GM23338 (cell line): ENCODE results near the gene AFAP1L2. TPM values are rescaled to one million over a fixed set of nuclear protein-coding genes. Genes with fewer than 3 reads are reported as not detected.

Source experiments
- ATAC-seq: fragments of 200-7000 bp; cut with Tn5 transposase; 3 replicates; pipeline ENCODE4 v1.9.1; 2020
- DNase-seq: peaks from one replicate; pipeline ENCODE4 v3.0.0-alpha.2; 2015; ENCODE audit warnings: low spot score
- H2AFZ ChIP-seq: fragments of 200-600 bp; sonication (generic); 2 replicates; pipeline ENCODE4 v1.8.0; 2016; ENCODE audit warnings: antibody characterized with exemption, mild to moderate bottlenecking, moderate library complexity
- H3F3A ChIP-seq: fragments of 200-600 bp; sonication (generic); replicated peaks from 2 replicates; pipeline ENCODE4 v1.8.0; 2017; ENCODE audit warnings: antibody characterized with exemption, mixed run types, low read depth
- H3K27ac ChIP-seq: fragments of 200-600 bp; sonication (generic); 2 replicates; pipeline ENCODE4 v1.6.1; 2016; ENCODE audit warnings: low read depth
- H3K27me3 ChIP-seq: fragments of 200-600 bp; sonication (generic); 2 replicates; pipeline ENCODE4 v1.8.0; 2016; ENCODE audit warnings: mild to moderate bottlenecking, mixed run types, moderate library complexity; ENCODE audit not compliant: insufficient read depth
- H3K36me3 ChIP-seq: fragments of 200-600 bp; sonication (generic); 2 replicates; pipeline ENCODE4 v1.8.0; 2016; ENCODE audit warnings: mild to moderate bottlenecking; ENCODE audit not compliant: insufficient read depth
- H3K4me1 ChIP-seq: fragments of 200-600 bp; sonication (generic); 2 replicates; pipeline ENCODE4 v1.8.0; 2016; ENCODE audit warnings: mild to moderate bottlenecking, moderate library complexity; ENCODE audit not compliant: insufficient read depth
- H3K4me2 ChIP-seq: fragments of 200-600 bp; sonication (generic); 2 replicates; pipeline ENCODE4 v1.7.1; 2017; ENCODE audit warnings: mixed run types
- H3K4me3 ChIP-seq: fragments of 200-600 bp; sonication (generic); 2 replicates; pipeline ENCODE4 v1.6.1; 2016; ENCODE audit warnings: mixed run types
- H3K79me2 ChIP-seq: fragments of 200-600 bp; sonication (generic); replicated peaks from 2 replicates; pipeline ENCODE4 v1.8.0; 2017; ENCODE audit warnings: mild to moderate bottlenecking; ENCODE audit not compliant: insufficient read depth
- H3K9me2 ChIP-seq: fragments of 200-600 bp; sonication (generic); 2 replicates; pipeline ENCODE4 v1.8.0; 2017; ENCODE audit not compliant: insufficient read depth
- H4K20me1 ChIP-seq: fragments of 200-600 bp; sonication (generic); replicated peaks from 2 replicates; pipeline ENCODE4 v1.8.0; 2017; ENCODE audit warnings: mild to moderate bottlenecking; ENCODE audit not compliant: insufficient read depth
- H3K27ac Mint-ChIP-seq: 2 replicates; pipeline ENCODE4 v1.8.0; 2020; ENCODE audit warnings: inconsistent platforms, mild to moderate bottlenecking, moderate library complexity, mixed read lengths
- H3K27me3 Mint-ChIP-seq: 3 replicates; pipeline ENCODE4 v1.8.0; 2022; ENCODE audit warnings: low read depth, mild to moderate bottlenecking, moderate library complexity, mixed read lengths, inconsistent platforms; ENCODE audit not compliant: insufficient read depth, poor library complexity
- H3K36me3 Mint-ChIP-seq: 3 replicates; pipeline ENCODE4 v1.8.0; 2021; ENCODE audit warnings: low read depth, mild to moderate bottlenecking, inconsistent platforms, moderate library complexity, mixed read lengths
- H3K4me1 Mint-ChIP-seq: 3 replicates; pipeline ENCODE4 v1.8.0; 2020; ENCODE audit warnings: mild to moderate bottlenecking, inconsistent platforms, mixed read lengths
- H3K4me3 Mint-ChIP-seq: 3 replicates; pipeline ENCODE4 v1.8.0; 2021; ENCODE audit warnings: moderate library complexity, mild to moderate bottlenecking, inconsistent platforms, mixed read lengths
- H3K9me3 Mint-ChIP-seq: 3 replicates; pipeline ENCODE4 v1.8.0; 2020; ENCODE audit warnings: moderate library complexity, mild to moderate bottlenecking, inconsistent platforms, mixed read lengths
- CREB1 ChIP-seq: fragments of 250-450 bp; sonication (Bioruptor Pico); IDR thresholded peaks from 2 replicates; pipeline ENCODE4 v1.5.0; 2020; ENCODE audit warnings: low read depth, mild to moderate bottlenecking, moderate library complexity
- EZH2 ChIP-seq: fragments of 200-600 bp; sonication (generic); IDR thresholded peaks from one replicate; pipeline ENCODE4 v1.8.0; 2017; ENCODE audit warnings: antibody characterized with exemption, mild to moderate bottlenecking, low read depth; ENCODE audit not compliant: unreplicated experiment
- EZH2phosphoT487 ChIP-seq: fragments of 200-600 bp; sonication (generic); IDR thresholded peaks from one replicate; pipeline ENCODE4 v1.8.1; 2018; ENCODE audit warnings: antibody characterized with exemption; ENCODE audit not compliant: unreplicated experiment
- JUNB ChIP-seq: IDR thresholded peaks from one replicate; pipeline ENCODE4 v1.6.1; 2016; ENCODE audit warnings: antibody characterized with exemption; ENCODE audit not compliant: unreplicated experiment
- NANOG ChIP-seq: IDR thresholded peaks from 2 replicates; pipeline ENCODE4 v1.6.1; 2016; ENCODE audit warnings: antibody characterized with exemption, borderline replicate concordance
- POLR2AphosphoS5 ChIP-seq: IDR thresholded peaks from 2 replicates; pipeline ENCODE4 v1.6.1; 2016; ENCODE audit warnings: antibody characterized with exemption, low read depth
- STAT1 ChIP-seq: IDR thresholded peaks from one replicate; pipeline ENCODE4 v1.6.1; 2016; ENCODE audit warnings: antibody characterized with exemption; ENCODE audit not compliant: unreplicated experiment
- ZNF114 ChIP-seq: fragments of 250-450 bp; sonication (Bioruptor Pico); IDR thresholded peaks from 2 replicates; pipeline ENCODE4 v1.5.0; 2020; ENCODE audit warnings: mild to moderate bottlenecking, moderate library complexity
- ZNF331 ChIP-seq: fragments of 250-450 bp; sonication (Bioruptor Pico); IDR thresholded peaks from 2 replicates; pipeline ENCODE4 v1.5.0; 2020; ENCODE audit warnings: low read depth, mild to moderate bottlenecking, moderate library complexity
- polyA plus RNA-seq: library from polyadenylated mRNA; unstranded; fragments of >200 nt; fragmentation: Nextera tagmentation; extraction: Ambion mirVana; gene quantifications from 2 replicates; pipeline ENCODE4 v1.2.1, GENCODE V29; 2016
- total RNA-seq: library from RNA; depleted of rRNA; stranded (reverse); fragments of >200 nt; shearing (Covaris generic); gene quantifications from 2 replicates; pipeline ENCODE4 v1.2.3, GENCODE V29; 2014
- TF ChIP-seq, protein P1 (sequence below): fragments of 250-450 bp; sonication (Bioruptor Pico); IDR thresholded peaks from 2 replicates; pipeline ENCODE4 v1.5.0; 2020; ENCODE audit warnings: mild to moderate bottlenecking, moderate library complexity
- TF ChIP-seq, protein P2 (sequence below), 2 experiments: fragments of 200-600 bp in 1 of 2; sonication (generic) in 1 of 2; conservative IDR thresholded peaks; 2 replicates each; pipeline versions ENCODE4 v1.5.1 to v1.6.1; 2016 to 2017; ENCODE audit warnings: antibody characterized with exemption in 2 of 2, low read depth in 2 of 2, mild to moderate bottlenecking in 2 of 2, moderate library complexity in 1 of 2
- TF ChIP-seq, protein P3 (sequence below): IDR thresholded peaks from one replicate; pipeline ENCODE4 v1.6.1; 2018; ENCODE audit warnings: antibody characterized with exemption; ENCODE audit not compliant: unreplicated experiment
- TF ChIP-seq, protein P4 (sequence below): IDR thresholded peaks from 2 replicates; pipeline ENCODE4 v1.6.1; 2016; ENCODE audit warnings: antibody characterized with exemption

AFAP1L2 gene
- total and polyA plus RNA-seq, 2 experiments from 2014 or later: 2.3 to 6.5 TPM

DNA sequence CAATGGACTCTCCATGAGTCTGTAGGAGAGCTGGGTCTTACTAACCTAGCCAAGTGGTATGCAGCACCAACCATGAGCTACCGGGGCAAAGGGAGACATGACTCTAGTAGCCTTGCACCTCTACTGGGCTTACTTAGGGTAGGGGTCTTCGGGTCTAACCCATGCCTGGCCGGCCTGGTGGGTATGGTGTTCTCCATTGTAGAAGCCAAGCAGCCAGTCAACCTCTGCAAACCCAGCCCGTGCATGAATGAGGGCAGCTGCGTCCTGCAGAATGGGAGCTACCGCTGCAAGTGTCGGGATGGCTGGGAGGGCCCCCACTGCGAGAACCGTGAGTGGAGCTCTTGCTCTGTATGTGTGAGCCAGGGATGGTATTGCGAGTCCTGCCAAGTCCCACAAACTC is 114.3 kb downstream of the AFAP1L2 start:
- no peak overlapping the region for H3K4me3 ChIP-seq
- Mint-ChIP-seq H3K36me3 (peaks cover 7% of the 10 kb centered on the region), H3K4me1 (no peaks in the 10 kb centered on the region), H3K9me3 (peaks cover 6% of the 10 kb centered on the region; the same call in 2 of the 3 replicates), H3K27ac (no peak overlapping the region), H3K27me3 (peaks cover 4% of the 10 kb centered on the region), H3K4me3 (no peak overlapping the region)
- no peak overlapping the region for H3K4me2 ChIP-seq
- H3K9me2 ChIP-seq: no peaks in the 10 kb centered on the region
- no peak overlapping the region for H3K27ac ChIP-seq
- TF ChIP-seq CREB1 (CRISPR knock-in tag): no peak
- no peak for TF ChIP-seq EZH2phosphoT487
- no peak for TF ChIP-seq EZH2
- TF ChIP-seq, protein P1, sequence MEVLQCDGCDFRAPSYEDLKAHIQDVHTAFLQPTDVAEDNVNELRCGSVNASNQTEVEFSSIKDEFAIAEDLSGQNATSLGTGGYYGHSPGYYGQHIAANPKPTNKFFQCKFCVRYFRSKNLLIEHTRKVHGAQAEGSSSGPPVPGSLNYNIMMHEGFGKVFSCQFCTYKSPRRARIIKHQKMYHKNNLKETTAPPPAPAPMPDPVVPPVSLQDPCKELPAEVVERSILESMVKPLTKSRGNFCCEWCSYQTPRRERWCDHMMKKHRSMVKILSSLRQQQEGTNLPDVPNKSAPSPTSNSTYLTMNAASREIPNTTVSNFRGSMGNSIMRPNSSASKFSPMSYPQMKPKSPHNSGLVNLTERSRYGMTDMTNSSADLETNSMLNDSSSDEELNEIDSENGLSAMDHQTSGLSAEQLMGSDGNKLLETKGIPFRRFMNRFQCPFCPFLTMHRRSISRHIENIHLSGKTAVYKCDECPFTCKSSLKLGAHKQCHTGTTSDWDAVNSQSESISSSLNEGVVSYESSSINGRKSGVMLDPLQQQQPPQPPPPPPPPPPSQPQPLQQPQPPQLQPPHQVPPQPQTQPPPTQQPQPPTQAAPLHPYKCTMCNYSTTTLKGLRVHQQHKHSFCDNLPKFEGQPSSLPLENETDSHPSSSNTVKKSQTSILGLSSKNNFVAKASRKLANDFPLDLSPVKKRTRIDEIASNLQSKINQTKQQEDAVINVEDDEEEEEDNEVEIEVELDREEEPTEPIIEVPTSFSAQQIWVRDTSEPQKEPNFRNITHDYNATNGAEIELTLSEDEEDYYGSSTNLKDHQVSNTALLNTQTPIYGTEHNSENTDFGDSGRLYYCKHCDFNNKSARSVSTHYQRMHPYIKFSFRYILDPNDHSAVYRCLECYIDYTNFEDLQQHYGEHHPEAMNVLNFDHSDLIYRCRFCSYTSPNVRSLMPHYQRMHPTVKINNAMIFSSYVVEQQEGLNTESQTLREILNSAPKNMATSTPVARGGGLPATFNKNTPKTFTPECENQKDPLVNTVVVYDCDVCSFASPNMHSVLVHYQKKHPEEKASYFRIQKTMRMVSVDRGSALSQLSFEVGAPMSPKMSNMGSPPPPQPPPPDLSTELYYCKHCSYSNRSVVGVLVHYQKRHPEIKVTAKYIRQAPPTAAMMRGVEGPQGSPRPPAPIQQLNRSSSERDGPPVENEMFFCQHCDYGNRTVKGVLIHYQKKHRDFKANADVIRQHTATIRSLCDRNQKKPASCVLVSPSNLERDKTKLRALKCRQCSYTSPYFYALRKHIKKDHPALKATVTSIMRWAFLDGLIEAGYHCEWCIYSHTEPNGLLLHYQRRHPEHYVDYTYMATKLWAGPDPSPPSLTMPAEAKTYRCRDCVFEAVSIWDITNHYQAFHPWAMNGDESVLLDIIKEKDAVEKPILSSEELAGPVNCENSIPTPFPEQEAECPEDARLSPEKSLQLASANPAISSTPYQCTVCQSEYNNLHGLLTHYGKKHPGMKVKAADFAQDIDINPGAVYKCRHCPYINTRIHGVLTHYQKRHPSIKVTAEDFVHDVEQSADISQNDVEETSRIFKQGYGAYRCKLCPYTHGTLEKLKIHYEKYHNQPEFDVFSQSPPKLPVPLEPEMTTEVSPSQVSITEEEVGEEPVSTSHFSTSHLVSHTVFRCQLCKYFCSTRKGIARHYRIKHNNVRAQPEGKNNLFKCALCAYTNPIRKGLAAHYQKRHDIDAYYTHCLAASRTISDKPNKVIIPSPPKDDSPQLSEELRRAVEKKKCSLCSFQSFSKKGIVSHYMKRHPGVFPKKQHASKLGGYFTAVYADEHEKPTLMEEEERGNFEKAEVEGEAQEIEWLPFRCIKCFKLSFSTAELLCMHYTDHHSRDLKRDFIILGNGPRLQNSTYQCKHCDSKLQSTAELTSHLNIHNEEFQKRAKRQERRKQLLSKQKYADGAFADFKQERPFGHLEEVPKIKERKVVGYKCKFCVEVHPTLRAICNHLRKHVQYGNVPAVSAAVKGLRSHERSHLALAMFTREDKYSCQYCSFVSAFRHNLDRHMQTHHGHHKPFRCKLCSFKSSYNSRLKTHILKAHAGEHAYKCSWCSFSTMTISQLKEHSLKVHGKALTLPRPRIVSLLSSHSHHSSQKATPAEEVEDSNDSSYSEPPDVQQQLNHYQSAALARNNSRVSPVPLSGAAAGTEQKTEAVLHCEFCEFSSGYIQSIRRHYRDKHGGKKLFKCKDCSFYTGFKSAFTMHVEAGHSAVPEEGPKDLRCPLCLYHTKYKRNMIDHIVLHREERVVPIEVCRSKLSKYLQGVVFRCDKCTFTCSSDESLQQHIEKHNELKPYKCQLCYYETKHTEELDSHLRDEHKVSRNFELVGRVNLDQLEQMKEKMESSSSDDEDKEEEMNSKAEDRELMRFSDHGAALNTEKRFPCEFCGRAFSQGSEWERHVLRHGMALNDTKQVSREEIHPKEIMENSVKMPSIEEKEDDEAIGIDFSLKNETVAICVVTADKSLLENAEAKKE: no peak
- TF ChIP-seq, protein P2, sequence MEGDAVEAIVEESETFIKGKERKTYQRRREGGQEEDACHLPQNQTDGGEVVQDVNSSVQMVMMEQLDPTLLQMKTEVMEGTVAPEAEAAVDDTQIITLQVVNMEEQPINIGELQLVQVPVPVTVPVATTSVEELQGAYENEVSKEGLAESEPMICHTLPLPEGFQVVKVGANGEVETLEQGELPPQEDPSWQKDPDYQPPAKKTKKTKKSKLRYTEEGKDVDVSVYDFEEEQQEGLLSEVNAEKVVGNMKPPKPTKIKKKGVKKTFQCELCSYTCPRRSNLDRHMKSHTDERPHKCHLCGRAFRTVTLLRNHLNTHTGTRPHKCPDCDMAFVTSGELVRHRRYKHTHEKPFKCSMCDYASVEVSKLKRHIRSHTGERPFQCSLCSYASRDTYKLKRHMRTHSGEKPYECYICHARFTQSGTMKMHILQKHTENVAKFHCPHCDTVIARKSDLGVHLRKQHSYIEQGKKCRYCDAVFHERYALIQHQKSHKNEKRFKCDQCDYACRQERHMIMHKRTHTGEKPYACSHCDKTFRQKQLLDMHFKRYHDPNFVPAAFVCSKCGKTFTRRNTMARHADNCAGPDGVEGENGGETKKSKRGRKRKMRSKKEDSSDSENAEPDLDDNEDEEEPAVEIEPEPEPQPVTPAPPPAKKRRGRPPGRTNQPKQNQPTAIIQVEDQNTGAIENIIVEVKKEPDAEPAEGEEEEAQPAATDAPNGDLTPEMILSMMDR (conservative IDR thresholded peaks at IDR 0.05; ENCODE audit: low read depth in 2 of 2): no peak
- no peak for TF ChIP-seq ZNF331 (CRISPR knock-in tag)
- TF ChIP-seq, protein P3, sequence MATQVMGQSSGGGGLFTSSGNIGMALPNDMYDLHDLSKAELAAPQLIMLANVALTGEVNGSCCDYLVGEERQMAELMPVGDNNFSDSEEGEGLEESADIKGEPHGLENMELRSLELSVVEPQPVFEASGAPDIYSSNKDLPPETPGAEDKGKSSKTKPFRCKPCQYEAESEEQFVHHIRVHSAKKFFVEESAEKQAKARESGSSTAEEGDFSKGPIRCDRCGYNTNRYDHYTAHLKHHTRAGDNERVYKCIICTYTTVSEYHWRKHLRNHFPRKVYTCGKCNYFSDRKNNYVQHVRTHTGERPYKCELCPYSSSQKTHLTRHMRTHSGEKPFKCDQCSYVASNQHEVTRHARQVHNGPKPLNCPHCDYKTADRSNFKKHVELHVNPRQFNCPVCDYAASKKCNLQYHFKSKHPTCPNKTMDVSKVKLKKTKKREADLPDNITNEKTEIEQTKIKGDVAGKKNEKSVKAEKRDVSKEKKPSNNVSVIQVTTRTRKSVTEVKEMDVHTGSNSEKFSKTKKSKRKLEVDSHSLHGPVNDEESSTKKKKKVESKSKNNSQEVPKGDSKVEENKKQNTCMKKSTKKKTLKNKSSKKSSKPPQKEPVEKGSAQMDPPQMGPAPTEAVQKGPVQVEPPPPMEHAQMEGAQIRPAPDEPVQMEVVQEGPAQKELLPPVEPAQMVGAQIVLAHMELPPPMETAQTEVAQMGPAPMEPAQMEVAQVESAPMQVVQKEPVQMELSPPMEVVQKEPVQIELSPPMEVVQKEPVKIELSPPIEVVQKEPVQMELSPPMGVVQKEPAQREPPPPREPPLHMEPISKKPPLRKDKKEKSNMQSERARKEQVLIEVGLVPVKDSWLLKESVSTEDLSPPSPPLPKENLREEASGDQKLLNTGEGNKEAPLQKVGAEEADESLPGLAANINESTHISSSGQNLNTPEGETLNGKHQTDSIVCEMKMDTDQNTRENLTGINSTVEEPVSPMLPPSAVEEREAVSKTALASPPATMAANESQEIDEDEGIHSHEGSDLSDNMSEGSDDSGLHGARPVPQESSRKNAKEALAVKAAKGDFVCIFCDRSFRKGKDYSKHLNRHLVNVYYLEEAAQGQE: no peak
- no peak for TF ChIP-seq ZNF114 (CRISPR knock-in tag)
- no peak for TF ChIP-seq STAT1
- TF ChIP-seq, protein P4, sequence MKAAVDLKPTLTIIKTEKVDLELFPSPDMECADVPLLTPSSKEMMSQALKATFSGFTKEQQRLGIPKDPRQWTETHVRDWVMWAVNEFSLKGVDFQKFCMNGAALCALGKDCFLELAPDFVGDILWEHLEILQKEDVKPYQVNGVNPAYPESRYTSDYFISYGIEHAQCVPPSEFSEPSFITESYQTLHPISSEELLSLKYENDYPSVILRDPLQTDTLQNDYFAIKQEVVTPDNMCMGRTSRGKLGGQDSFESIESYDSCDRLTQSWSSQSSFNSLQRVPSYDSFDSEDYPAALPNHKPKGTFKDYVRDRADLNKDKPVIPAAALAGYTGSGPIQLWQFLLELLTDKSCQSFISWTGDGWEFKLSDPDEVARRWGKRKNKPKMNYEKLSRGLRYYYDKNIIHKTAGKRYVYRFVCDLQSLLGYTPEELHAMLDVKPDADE: no peak
- TF ChIP-seq POLR2AphosphoS5: no peak
- TF ChIP-seq NANOG: no peak
- no peak for TF ChIP-seq JUNB
- no peaks in the 10 kb centered on the region for H3K27me3 ChIP-seq
- ATAC-seq: no peak
- no peaks in the 10 kb centered on the region for H3K79me2 ChIP-seq
- H2AFZ ChIP-seq: no peak overlapping the region
- H4K20me1 ChIP-seq: no peaks in the 10 kb centered on the region
- no peaks in the 10 kb centered on the region for H3F3A ChIP-seq
- H3K36me3 ChIP-seq: peaks cover 3% of the 10 kb centered on the region; the same call in 1 of the 2 replicates
- no peaks in the 10 kb centered on the region for H3K4me1 ChIP-seq
- no peak for DNase-seq
